ENCODE results near the gene CDH23.

GRCh38 chr10:71421075-71421434 lies 24.3 kb downstream of the CDH23 start:
- TF ChIP-seq GLIS3 (CRISPR knock-in tag; IDR thresholded peaks at IDR 0.05) (no peak), ARNTL (CRISPR knock-in tag; IDR thresholded peaks at IDR 0.05; ENCODE audit: borderline replicate concordance, low read depth) (no peak), ISL1 (CRISPR knock-in tag; IDR thresholded peaks at IDR 0.05) (no peak), TSHZ2 (CRISPR knock-in tag; IDR thresholded peaks at IDR 0.05) (no peak), POU6F1 (CRISPR knock-in tag; IDR thresholded peaks at IDR 0.05; ENCODE audit: borderline replicate concordance, low read depth) (no peak), TCF4 (CRISPR knock-in tag; IDR thresholded peaks at IDR 0.05; ENCODE audit: borderline replicate concordance) (no peak), TOX (CRISPR knock-in tag; IDR thresholded peaks at IDR 0.05; ENCODE audit: borderline replicate concordance) (no peak), PATZ1 (CRISPR knock-in tag; IDR thresholded peaks at IDR 0.05; ENCODE audit: borderline replicate concordance) (no peak), ZNF70 (CRISPR knock-in tag; IDR thresholded peaks at IDR 0.05) (no peak), CREB5 (CRISPR knock-in tag; IDR thresholded peaks at IDR 0.05; ENCODE audit: low read depth) (no peak), CSDC2 (CRISPR knock-in tag; IDR thresholded peaks at IDR 0.05) (no peak)
